ENCODE measurements around the gene RTN3.

Gene RTN3

DNA sequence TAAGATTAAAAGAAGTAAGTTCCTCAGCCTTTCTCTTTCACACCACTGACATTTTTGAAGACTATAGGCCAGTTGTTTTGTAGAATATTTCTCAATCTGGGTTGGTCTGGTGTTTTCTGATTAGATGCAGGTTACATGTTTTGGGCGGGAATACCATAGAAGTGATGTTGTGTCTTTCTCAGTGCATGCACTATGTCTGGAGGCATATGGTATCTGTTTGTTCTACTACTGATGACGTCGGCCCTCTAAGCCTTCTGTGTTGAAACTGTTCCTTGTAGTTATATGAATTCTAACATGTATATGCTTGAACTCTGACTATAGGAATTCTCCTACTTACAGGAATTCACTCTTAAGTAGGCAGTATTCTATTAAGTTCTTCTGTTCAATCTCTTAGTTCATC, 65.7 kb downstream of the RTN3 start:
- no peak for DNase-seq

DNA sequence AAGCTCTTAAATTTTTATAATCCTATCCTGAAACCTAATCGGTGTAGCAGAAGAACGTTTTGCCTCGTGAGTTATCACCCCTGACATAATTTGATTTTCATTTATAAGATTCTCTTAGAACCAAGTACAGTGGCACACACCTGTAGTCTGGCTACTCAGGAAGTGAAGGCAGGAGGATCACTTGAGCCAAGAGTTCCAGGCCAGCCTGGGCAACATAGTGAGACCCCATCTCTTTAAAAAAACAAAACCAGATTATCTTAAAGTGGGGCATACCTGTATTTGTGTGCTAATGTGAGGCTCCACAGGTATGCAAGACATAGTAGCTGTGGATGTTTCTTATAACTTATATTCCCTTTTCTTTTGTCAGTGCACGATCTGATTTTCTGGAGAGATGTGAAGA, 68.3 kb downstream of the RTN3 start:
- DNase-seq: no peak

DNA sequence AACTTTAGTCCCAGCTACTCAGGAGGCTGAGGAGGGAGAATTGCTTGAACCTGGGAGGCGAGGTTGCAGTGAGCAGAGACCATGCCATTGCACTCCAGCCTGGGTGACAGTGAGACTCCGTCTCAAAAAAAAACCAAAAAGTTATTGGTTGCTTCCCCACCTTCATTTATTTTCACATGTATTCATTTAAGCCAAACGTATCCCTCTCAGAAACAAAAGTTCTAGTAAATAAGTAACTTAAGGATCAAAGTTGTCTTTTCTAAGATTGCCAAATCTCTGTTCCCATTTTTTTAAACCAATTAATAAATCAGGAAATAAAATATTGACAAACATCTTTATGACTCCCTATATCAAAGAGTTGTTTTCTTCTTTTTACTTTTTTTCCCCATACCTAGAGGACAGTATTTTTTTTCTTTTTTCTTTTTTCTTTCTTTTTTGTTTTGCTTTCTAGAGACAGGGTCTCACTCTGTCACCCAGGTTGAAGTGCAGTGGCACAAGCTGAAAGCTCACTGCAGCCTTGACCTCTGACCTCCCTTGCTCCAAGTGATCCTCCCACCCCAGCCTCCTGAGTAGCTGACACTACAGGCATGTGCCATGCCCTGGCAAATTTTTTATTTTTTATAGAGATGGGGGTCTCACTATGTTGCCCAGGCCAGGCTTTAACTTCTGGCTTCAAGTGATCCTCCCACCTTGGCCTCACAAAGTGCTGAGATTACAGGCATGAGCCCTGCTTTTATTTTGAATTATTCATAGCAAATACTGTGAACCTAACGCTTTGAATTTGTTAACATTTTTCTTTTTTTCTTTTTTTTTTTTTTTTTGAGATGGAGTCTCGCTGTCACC, 75.8 kb downstream of the RTN3 start:
- DNase-seq: no peak

DNA sequence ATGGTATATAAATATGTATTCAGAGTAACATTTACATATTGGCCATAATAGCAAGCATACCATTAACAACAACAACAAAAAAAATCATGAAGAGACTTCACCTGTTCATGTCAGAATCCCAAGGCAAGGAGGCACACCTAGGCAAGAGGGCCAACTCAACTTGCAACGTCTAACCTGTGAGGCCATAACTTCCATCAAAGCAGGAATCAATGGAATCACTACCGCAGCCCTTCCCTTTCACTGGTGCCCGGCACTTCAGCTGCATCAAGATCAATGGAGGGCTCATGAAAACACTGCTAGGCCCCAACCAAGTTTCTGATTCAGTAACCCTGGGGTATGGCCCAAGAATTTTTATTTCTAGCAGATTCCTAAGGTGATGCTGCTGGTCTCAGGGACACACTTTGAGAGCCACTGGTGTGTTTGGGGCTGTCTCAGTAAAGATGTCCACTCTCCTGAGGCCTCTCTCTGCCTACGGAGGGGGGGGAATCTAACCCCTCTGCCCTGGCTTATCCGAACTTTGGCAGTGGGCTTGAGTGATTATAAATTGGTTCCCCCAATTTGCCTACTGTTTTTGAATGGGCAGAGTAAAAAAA, 79.3 kb downstream of the RTN3 start:
- no peak for DNase-seq

DNA sequence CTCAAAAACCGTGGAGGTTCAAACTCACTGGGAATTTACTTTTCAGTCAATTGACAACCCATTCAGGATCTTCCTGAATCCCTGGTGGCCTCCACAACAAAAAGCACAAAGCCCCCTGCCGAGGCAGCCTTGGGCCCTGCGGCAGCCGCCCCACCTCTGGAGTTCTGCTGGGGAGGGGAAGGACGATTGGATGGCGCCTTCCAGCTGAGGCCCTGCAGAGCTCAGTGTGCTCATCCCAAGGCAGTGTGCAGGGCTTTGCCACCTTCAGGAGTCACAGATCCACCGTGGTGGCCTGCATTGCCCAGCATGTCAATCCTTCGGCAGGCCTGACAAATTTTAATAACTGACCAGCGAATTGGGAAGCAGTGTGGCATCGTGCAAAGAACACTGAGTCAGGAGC, 79.9 kb downstream of the RTN3 start:
- DNase-seq: no peak

DNA sequence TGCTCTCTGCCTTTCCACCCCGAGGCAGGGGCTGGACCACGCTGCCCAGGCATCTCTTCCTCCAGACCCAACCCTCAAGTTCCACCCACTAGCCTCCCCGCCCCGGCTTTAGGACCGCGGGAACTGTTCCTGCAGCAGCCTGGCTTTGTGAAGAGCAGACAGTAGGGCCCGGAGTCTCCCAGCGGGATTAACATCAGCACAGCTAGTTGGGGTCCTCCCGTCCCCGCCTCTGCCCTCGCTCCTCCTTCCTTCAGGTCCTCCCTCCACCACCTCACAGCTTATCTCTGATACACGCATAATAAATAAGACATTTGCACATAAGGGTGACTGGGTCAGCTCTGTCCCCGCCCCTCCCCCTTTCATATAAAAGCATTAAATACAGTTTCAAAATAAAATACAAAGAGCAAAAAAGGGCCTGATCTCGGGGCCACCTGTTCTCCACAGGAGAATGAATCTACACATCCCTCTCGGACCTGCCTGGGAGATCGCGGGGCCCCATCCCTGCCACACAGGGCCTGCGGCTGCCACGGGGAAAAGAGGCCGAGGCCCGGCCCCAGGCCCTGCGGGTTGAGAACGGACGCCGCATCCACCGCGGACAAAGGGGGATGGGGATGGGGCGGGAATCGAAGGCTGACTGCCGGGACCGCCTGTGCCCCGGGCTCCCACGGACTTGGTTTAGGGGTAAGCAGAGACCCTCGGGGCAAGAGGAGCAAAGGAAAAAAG, 80.8 kb downstream of the RTN3 start:
- DNase-seq: no peak

DNA sequence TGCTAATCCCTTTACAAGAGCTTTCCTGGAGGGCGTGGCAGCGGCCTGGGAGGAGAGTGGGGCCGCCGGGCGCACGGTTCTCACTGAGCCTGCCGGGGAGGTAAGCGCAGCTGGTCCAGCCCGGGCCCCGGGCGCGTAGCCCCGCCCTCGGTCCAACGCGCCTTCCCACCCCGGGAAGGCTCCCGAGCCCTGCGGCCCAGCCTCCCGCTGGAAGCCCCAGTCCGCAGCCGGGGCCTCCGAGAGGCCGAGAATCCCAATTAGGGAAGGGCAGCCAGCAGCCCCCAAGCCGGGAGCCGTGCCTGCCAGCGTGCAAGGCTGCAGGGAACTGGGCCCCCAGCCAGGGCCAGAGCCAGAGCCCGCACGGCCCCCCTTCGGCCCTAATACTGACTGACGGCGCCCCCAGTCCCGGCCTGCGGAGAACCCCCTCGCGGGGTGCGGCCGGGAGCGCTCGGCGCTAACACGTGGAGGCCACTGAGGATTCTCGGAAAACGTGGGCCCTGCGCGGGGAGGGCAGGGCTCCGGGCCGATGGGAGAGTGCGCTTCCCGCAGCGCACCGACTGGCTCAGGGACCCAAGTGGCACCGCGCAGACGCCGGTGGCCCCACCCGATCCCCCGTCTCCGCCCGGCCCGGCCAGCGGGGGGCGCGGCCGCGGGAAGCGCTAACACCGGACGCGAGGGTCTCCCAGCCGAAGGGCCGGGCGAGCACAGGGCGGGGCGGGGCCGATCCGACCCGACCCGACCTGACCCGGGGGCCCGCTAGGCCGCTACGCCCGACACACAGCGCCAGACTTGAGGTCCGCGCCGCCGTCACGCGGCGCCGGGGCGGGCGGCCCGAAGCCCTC, 81.6 kb downstream of the RTN3 start:
- no peak for DNase-seq

DNA sequence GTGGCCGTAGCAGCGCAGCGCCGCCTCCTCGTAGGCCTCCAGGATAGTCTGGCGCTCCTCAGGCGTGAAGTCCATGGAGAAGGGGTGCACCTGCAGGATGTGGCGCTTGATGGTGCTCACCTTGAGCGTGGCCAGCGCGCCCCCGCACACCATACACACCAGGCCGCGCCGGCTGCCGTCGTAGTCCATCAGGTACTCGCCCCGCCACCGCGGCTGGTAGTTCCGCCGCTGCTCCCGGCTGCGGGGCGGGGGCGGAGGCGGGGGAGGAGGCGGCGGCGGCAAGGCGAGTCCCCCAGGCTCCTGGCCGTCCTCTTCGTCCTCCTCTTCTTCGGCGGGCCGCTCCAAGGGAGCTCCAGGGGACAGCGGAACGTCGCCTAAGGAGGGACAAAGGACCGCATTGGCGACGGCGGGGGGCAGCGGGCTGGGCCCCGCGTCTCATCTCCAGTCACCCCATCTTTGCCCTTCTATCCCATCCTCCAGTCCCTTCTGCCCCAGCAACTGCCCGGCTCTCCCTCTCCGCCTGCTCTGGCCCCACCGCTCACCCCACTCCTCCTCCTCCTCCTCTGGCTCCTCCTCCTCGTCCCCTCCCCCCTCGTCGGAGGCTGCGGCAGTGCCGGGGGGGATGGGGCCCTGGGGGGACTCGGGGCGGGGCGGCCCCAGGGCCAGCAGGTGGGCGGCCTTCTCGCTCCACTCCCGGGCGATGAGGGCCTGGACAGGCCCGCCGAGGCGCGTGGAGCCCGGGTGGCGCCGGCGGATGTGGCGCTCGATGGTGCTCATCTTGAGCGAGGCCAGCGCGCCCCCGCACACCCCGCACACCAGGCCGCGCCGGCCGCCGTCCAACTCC, 82.4 kb downstream of the RTN3 start:
- no peak for DNase-seq

DNA sequence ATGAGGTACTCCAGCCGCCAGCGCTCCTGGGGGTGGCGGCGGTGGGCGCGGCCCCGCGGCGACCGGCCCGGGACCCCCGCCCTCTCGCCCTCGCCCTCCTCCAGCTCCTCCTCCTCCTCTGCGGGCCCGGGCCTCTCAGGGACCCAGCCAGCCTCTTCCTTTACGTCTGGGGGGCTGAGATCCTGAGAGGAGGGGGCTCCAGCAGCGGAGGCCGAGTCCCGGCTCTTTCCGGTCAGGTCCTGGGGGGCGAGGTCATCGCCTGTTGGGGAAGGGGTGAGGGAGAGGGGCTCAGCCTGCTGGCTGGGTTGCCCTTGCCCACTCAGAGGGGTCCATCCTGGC, 83.0 kb downstream of the RTN3 start:
- no peak for DNase-seq

DNA sequence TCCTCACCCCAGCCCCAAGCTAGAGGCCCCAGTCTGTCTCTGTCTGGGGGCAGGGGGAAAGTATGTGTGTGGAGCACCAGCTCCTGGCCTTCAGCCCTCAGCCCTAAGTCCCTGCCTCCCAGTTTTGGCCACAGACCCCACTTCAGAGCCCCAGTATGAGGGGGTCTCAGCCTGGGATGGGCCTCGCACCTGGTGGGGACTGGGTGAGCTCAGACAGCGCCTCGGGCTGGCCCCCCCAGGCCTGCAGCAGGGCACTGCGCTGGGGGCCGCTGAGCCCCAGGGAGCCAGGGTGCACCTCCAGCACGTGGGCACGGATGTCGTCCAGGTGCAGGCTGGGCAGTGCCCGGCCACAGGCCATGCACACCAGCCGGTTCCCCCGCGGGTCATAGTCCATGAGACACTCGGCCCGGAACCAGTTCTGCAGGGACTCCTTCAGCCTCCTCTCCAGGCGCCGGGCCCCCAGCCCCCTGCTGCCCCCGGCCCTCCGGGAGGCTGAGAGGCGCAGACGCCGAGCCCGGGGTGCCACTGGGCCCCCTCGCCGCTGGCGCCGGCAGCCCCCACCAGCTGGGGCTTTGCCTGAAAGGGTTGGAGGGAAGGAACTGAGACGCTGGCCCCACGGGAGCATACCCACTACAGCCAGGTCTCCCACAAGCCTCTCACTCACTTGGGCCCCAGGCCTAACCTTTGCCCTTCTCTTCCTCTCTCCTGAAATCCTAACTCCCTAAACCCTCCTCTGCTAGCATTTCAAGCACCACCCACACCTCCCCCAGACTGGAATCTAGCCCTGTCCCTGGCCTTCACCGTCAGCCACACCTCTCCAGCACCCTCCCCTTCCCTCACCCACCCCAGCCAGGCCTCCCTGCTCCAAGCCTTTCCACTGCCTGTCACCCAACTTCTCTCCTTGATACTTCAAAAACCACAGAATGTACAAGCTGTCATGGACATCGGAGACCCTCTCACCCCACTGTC, 83.7 kb downstream of the RTN3 start:
- no peak for DNase-seq

DNA sequence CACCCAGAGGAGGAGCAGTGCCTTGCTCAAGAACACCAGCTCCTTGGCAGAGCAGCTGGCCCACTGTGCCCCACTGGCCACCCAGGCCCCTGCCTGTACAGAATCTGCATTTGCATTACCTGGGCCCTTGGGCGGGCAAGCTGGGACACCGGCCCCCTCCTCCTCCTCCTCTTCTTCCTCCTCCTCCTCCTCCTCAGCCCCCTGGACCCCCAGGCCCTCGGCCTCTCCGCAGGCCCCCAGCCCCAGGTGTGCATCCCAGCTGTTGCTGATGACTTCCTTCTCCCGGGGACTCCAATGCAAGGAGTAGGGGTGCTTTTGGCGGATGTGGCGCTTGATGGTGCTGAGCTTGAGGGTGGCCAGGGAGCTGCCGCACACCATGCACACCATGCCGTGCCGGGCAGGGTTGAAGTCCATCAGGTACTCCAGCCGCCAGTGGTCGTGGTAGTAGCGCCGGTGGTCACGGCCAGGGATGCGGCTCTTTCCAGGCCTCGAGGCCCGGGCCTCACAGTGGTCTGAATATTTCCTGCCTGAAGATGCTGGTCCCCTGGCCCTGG, 84.5 kb downstream of the RTN3 start:
- no peak for DNase-seq

DNA sequence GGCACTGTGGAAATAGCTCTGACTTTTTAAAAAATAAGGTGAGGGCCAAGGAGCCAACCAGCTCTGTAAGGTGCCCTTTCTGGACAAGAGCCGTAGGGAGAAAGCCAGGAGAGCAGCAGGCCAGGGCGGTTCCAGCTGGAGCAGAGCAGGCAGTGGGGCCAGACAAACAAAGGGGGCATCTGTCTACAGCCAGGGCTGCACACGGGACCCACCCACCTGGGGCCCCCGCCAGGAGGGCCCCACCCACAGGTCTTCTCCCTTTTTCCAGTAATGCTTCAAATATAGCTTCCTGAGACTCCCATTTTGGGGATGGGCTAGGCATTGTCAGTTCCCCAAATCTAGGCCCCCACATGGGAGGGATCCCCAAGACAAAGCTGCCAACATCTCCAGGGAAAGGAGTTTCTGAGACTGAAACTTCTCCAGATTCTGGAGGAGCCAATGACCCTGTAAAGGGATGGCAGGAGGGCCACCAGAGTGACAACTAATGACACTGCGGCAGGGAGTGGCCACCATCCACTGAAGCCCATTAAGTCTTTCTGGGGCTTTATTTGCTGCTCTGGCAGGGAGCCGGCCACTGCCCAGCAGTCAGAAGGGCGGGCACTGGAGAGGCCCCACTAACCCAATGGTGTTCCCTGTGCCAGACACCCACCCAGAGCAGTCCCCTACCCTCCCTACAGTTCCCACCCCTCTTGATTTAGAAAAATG, 85.4 kb downstream of the RTN3 start:
- no peak for DNase-seq

DNA sequence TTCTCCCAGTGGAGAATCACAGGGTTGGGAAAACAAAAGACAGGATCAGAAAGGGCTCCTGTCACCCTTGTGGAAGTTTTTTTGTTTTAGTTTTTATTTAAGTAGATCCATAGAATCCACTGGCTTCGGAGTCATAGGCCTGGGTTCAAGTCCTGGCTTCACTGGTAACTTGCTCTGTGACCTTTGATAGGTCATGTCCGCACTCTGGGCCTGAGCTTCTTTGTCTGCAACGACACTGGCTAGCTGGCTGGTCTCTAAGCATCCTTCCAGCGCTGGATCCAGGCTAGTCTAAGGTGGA, 85.9 kb downstream of the RTN3 start:
- DNase-seq: no peak

DNA sequence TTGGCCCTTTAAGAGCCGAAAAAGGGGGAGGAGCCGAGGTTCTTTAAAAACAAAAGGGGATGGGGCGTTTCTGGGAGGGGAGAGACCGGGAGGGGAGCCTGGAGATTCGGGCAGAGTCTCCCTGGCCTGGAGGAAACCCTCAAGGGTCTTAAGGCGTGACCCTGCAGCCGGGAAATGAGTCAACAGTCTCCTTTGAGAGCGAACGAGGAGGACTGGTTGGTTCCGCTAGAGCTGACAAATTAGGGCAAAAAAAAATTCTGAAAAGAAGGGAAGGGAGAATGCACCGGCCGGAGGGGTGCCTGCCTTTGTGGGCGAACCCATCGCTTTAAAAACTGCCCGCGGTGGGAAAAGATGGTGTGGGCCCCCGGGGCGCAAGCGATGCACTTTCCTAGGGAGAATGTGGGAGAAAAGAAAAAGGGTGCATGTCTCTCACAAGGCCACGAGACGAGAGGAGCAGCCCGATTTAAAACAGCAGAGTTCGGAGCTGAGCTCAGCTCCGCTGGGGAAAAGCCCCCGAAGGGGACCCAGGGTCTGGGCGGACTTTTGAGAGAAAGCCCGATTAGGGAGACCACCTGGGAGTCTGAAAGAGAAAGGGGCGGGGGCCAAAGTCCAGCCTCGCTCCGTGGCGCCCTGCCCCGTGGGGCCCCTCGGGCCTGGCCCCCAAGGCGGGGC, 86.4 kb downstream of the RTN3 start:
- DNase-seq: no peak

DNA sequence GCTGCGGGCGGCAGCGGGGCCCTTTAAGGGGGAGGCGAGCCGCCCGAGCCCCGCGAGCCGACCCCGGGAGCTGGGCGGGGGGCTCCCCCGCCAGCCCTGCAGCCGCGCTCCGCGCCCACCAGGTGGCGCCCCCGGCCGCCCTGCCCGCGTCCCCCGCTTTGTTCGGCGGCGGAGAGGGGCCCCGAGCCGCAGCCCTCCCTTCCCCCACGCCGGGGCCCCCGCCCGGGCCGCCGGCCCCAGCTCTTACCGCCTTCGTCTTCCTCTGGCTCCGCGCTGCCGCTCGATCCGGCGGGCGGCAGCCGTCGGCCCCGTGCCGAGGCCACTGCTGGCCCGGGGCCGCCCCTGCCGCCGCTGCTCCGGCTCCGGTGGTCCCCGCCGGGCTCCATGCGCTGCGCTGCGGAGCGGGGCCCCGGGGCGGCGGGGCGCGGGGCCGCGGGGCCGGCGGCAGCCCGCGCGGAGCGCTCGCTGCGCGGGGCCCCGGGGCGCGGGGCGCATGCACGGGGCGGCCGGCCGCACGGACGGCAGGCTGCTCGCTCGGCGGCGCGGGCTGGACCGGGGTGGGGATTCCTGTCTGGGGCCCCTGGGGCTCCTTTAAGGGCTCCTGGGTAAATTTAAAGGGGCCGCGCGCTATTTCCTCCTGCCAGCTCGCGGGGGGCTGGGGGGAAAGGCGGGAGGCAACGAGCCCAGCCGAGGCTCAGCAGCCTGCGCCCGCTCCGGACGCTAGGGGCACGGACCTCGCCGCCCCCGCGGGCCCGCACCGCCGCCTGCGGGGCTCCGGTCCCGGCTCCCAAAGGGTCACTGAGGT, 87.1 kb downstream of the RTN3 start, which contains the start of gene ZFTA:
TSS of gene ZFTA (minus strand) at position 539 of the 805 bp plus-strand sequence. CDS start at position 386, 153 bp downstream.
- DNase-seq: peak; percentile 42

DNA sequence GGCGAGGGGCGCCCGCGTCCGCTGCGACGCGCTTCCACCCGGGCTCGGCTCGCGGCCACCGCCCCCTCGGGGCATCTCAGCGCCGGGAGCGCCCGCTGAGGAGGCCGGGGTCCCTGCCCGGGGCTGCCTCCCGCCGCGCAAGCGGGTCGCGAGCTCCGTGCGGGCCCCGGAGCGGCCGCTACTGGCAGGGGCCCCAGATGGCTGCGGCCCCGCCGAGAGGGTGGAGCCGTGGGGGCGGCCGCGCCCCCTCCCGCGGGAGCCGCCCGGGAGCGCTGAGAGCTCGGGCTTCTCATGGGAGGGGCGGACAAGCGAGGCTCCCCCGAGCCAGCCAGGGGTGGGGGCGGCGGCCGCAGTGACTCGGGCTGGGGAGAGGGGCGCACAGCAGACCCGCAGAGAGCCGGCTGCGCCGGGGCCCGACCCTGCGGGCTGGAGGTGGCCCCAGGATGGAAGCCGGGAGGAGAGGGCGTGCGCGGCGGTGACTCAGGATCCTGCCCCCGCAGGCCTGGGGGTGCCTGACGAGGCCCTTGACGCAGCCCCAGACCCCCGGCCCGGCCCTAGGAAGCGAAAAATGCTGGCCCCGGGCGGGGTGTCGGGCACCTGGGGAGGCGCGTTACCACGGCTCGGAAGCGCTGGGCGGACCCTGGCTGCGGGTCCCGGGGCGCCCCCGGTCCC, 87.9 kb downstream of the RTN3 start:
- no peak for DNase-seq

DNA sequence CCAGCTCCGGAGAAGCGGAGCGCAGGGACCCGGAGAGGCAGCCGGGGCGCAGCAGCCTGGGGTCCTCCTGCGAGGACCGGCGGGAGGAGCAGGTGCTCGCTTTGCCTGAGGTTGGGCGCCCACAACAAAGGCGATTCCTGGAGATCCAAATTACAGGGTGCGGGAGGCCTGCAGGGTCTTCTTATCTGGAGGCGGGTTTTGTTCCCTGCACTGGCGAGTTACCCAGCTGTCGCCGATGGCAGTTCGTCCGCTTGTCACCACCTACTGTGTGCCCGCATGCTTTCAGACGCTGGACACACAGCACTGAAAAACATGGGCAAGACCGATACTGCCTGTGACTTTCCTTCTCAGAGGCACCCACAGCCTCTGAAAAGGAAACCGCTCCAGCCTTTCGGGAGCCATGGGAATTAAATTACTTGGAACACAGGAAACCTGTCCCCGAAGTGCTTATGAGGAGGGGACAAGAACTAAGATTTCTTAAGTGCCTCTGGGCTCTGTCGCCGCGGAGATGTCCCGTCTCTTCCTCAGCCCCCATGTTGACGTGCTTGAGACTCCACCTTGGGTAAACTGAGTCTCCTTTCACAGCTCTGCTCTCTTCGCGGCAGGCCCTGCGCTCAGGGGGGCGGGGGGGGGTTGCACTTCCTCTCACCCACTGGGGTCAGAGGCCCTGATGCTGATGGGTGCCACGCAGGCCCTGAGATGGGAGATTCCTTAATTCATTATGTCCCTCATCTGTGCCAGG, 88.6 kb downstream of the RTN3 start:
- DNase-seq: no peak

Data from NK-92 treated with Interleukin-12 subunit alpha and Interleukin-12 subunit beta, amount 100 ng/mL, for 24 hours (cell line).